Karpas-422 (cell line): Measurements from ENCODE around the gene ZNF75A. TPM values are rescaled to one million over a fixed set of nuclear protein-coding genes. Genes with fewer than 3 reads are reported as not detected.

Experiments used
- DNase-seq: peaks from one replicate; pipeline ENCODE4 v3.0.0-alpha.2; 2015
- H2AFZ ChIP-seq: fragments of 200-600 bp; sonication (generic); 2 replicates; pipeline ENCODE4 v1.6.1; 2014; ENCODE audit warnings: antibody characterized with exemption, low read length, mixed read lengths
- H3K27ac ChIP-seq: fragments of 200-600 bp; sonication (generic); 2 replicates; pipeline ENCODE4 v1.5.1; 2014; ENCODE audit warnings: mild to moderate bottlenecking, low read length, moderate library complexity
- H3K27me3 ChIP-seq: fragments of 200-600 bp; sonication (generic); 2 replicates; pipeline ENCODE4 v1.6.1; 2014; ENCODE audit warnings: low read length, mixed read lengths
- H3K36me3 ChIP-seq: fragments of 200-600 bp; sonication (generic); 2 replicates; pipeline ENCODE4 v1.6.1; 2014; ENCODE audit warnings: low read length, mixed read lengths; ENCODE audit not compliant: insufficient read depth
- H3K4me1 ChIP-seq: fragments of 200-600 bp; sonication (generic); 2 replicates; pipeline ENCODE4 v1.6.1; 2014; ENCODE audit warnings: mild to moderate bottlenecking, low read length, mixed read lengths
- H3K4me2 ChIP-seq: fragments of 200-600 bp; sonication (generic); 2 replicates; pipeline ENCODE4 v1.6.1; 2014; ENCODE audit warnings: low read length, low read depth, mild to moderate bottlenecking; ENCODE audit not compliant: poor library complexity, severe bottlenecking
- H3K4me3 ChIP-seq: fragments of 200-600 bp; sonication (generic); 2 replicates; pipeline ENCODE4 v1.5.1; 2014; ENCODE audit warnings: mild to moderate bottlenecking, antibody characterized with exemption, low read length, mixed read lengths
- H3K79me2 ChIP-seq: fragments of 200-600 bp; sonication (generic); 2 replicates; pipeline ENCODE4 v1.6.1; 2014; ENCODE audit warnings: mild to moderate bottlenecking, low read length, mixed read lengths
- H3K9ac ChIP-seq: fragments of 200-600 bp; sonication (generic); 2 replicates; pipeline ENCODE4 v1.6.0; 2014; ENCODE audit warnings: low read length
- H3K9me2 ChIP-seq: fragments of 200-600 bp; sonication (generic), shearing (Covaris generic); replicated peaks from 2 replicates; pipeline ENCODE4 v1.6.0; 2014; ENCODE audit warnings: mild to moderate bottlenecking, low read length, moderate library complexity; ENCODE audit not compliant: insufficient read depth
- H3K9me3 ChIP-seq: fragments of 300-700, 200-600 bp; sonication (generic); 2 replicates; pipeline ENCODE4 v1.6.1; 2014; ENCODE audit warnings: low read length, mixed read lengths
- H4K20me1 ChIP-seq: fragments of 200-600 bp; sonication (generic); 2 replicates; pipeline ENCODE4 v1.6.1; 2014; ENCODE audit warnings: mild to moderate bottlenecking, antibody characterized with exemption, low read length, low read depth; ENCODE audit not compliant: insufficient read depth
- total RNA-seq: library from RNA; depleted of rRNA; stranded (reverse); fragments of >200 nt; shearing (Covaris generic); gene quantifications from 2 replicates; pipeline ENCODE4 v1.2.3, GENCODE V29; 2014; ENCODE audit warnings: low replicate concordance

ZNF75A gene
- total RNA-seq, 1 experiment from 2014 or later, result 22.0 TPM

- Histone ChIP-seq H3K36me3 (peaks cover 35% of the 10 kb centered on the region), H3K79me2 (peaks cover 42% of the 10 kb centered on the region), H3K9me2 (no peaks in the 10 kb centered on the region), H3K4me3 (peak within 1 kb of the TSS; percentile 77), H3K27ac (peak within 1 kb of the TSS; percentile 88), H3K9me3 (peaks cover 11% of the 10 kb centered on the region; the same call in 1 of the 2 replicates), H3K9ac (peak within 1 kb of the TSS; percentile 99), H4K20me1 (no peaks in the 10 kb centered on the region), H2AFZ (peak within 1 kb of the TSS; percentile 94), H3K27me3 (no peaks in the 10 kb centered on the region), H3K4me1 (peaks cover 23% of the 10 kb centered on the region), H3K4me2 (peak within 1 kb of the TSS; percentile 87)
- DNase-seq, result peak; percentile 98
These were observed 22.4 kb upstream of the ZNF75A start, which contains the start of gene ZNF263 for GRCh38 chr16:3282730-3283542. Gene ZNF263, plus strand, starts transcription at chr16:3283491. Its CDS starts 328 bp downstream, at chr16:3283819.

GRCh38 chr16:3283543-3284447 is 21.5 kb upstream of the ZNF75A start:
- Histone ChIP-seq H3K9me2 (no peaks in the 10 kb centered on the region), H3K9me3 (peaks cover 18% of the 10 kb centered on the region), H4K20me1 (no peaks in the 10 kb centered on the region), H3K36me3 (peaks cover 43% of the 10 kb centered on the region), H3K27me3 (no peaks in the 10 kb centered on the region), H3K4me3 (peak overlapping the region; percentile 77), H3K4me2 (peak overlapping the region; percentile 87), H2AFZ (no peak overlapping the region), H3K79me2 (peaks cover 50% of the 10 kb centered on the region), H3K4me1 (peaks cover 23% of the 10 kb centered on the region), H3K27ac (peak overlapping the region; percentile 88; the same call in 1 of the 2 replicates), H3K9ac (peak overlapping the region; percentile 99)
- no peak for DNase-seq

DNA sequence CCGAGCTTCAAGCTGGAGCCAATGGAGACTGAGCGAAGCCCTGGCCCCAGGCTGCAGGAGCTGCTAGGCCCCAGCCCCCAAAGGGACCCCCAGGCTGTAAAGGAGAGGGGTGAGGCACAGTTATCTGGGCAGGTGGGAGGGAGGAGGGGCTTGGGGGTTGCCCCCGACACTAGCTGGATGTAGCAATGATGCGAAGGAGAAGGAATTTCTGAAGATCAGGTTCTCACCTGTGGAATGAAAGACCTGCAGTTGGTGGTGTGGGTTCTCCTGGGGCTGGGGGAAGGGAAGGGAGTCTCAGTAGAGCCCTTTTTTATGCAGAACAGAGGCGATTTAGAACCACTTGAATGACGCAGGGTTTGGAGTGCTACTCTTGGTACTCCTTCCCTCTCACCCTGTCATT is 20.2 kb upstream of the ZNF75A start:
- no peaks in the 10 kb centered on the region for H3K27me3 ChIP-seq
- DNase-seq, result no peak
- no peak overlapping the region for H3K27ac ChIP-seq
- H3K79me2 ChIP-seq, result peaks cover 61% of the 10 kb centered on the region
- peaks cover 31% of the 10 kb centered on the region for H3K9me3 ChIP-seq
- peaks cover 56% of the 10 kb centered on the region for H3K36me3 ChIP-seq
- no peak overlapping the region for H2AFZ ChIP-seq
- peaks cover 23% of the 10 kb centered on the region for H3K4me1 ChIP-seq
- no peak overlapping the region for H3K9ac ChIP-seq
- peak overlapping the region; percentile 77; the same call in 1 of the 2 replicates for H3K4me3 ChIP-seq
- H3K4me2 ChIP-seq, result peak overlapping the region; percentile 87
- no peaks in the 10 kb centered on the region for H4K20me1 ChIP-seq
- H3K9me2 ChIP-seq, result no peaks in the 10 kb centered on the region

GRCh38 chr16:3289998-3290673 is 15.2 kb upstream of the ZNF75A start:
- Histone ChIP-seq H3K4me2 (no peak overlapping the region), H2AFZ (no peak overlapping the region), H4K20me1 (no peaks in the 10 kb centered on the region), H3K9ac (no peak overlapping the region), H3K4me3 (no peak overlapping the region), H3K36me3 (peaks cover 87% of the 10 kb centered on the region), H3K79me2 (peaks cover 75% of the 10 kb centered on the region), H3K27ac (no peak overlapping the region), H3K9me2 (no peaks in the 10 kb centered on the region), H3K27me3 (no peaks in the 10 kb centered on the region), H3K4me1 (no peaks in the 10 kb centered on the region), H3K9me3 (peaks cover 64% of the 10 kb centered on the region)
- no peak for DNase-seq

- no peaks in the 10 kb centered on the region for H4K20me1 ChIP-seq
- no peak overlapping the region for H3K9ac ChIP-seq
- peaks cover 56% of the 10 kb centered on the region for H3K9me3 ChIP-seq
- no peak for DNase-seq
- H3K4me2 ChIP-seq, result no peak overlapping the region
- H3K36me3 ChIP-seq, result peaks cover 73% of the 10 kb centered on the region
- H3K4me3 ChIP-seq, result no peak overlapping the region
- H3K9me2 ChIP-seq, result no peaks in the 10 kb centered on the region
- H3K79me2 ChIP-seq, result peaks cover 52% of the 10 kb centered on the region
- no peaks in the 10 kb centered on the region for H3K27me3 ChIP-seq
- H3K27ac ChIP-seq, result no peak overlapping the region
- no peaks in the 10 kb centered on the region for H3K4me1 ChIP-seq
- no peak overlapping the region for H2AFZ ChIP-seq
These were observed 12.7 kb upstream of the ZNF75A start for GRCh38 chr16:3292604-3293003.

DNA sequence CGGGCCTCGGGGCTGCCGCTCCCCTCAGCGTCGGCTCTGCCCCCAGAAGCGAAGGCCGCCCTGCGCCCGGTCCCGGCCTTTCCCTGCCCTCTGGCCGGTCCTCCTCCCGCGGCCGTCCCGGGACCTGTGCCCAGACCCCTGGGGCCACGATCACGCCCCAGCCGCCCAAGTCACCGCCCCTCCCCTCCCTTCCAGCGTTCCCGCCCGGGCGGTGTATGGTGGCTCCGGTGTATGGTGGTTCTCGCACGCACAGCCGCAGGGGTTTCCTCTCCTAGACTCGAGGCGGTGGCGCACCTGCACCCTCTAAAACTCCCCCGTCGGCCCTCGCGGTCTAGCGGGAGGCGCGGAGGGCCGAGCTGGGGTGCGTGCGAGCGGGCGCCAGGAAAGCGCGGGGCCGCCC is 10.1 kb upstream of the ZNF75A start:
- H3K9me2 ChIP-seq, result no peaks in the 10 kb centered on the region
- no peak for DNase-seq
- H3K9me3 ChIP-seq, result peaks cover 37% of the 10 kb centered on the region
- no peak overlapping the region for H2AFZ ChIP-seq
- H3K27me3 ChIP-seq, result no peaks in the 10 kb centered on the region
- H3K79me2 ChIP-seq, result peaks cover 30% of the 10 kb centered on the region
- H3K36me3 ChIP-seq, result peaks cover 72% of the 10 kb centered on the region
- H3K27ac ChIP-seq, result no peak overlapping the region
- H3K9ac ChIP-seq, result no peak overlapping the region
- no peak overlapping the region for H3K4me3 ChIP-seq
- H3K4me2 ChIP-seq, result no peak overlapping the region
- H4K20me1 ChIP-seq, result no peaks in the 10 kb centered on the region
- H3K4me1 ChIP-seq, result no peaks in the 10 kb centered on the region

DNA sequence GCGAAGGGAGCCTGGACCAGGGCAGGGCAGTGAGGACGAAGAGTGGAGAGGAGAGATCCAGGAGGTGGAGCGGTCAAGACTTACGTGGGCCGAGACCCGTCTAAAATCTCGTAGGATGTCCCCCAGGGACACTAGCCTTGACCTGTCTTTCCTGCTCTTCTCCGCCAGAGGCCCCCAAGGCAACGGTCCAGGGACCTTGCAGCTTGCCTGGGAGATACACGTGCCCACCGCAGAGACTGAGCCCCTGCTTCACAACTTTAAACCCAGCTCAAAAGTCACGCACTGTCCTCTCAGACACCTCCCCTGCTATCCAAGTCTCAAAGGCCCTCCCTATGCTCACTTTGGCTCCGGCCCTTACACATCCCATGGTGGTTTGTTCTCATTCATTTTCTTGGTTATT is 9.5 kb upstream of the ZNF75A start:
- Histone ChIP-seq H3K36me3 (peaks cover 72% of the 10 kb centered on the region), H3K4me1 (no peaks in the 10 kb centered on the region), H3K4me3 (no peak overlapping the region), H3K27ac (no peak overlapping the region), H2AFZ (no peak overlapping the region), H3K4me2 (no peak overlapping the region), H3K79me2 (peaks cover 25% of the 10 kb centered on the region), H3K9me2 (no peaks in the 10 kb centered on the region), H3K9ac (no peak overlapping the region), H4K20me1 (no peaks in the 10 kb centered on the region), H3K27me3 (no peaks in the 10 kb centered on the region), H3K9me3 (peaks cover 33% of the 10 kb centered on the region)
- DNase-seq, result no peak
